ENCODE data around the gene PPP2R2C. TPM values are rescaled to one million over a fixed set of nuclear protein-coding genes. Genes with fewer than 3 reads are reported as not detected.

The PPP2R2C gene
- total and polyA plus RNA-seq, 9 of the 15 experiments (the other 6 are each of a cell fraction or from before 2014, with no cell fraction given), result 0.04 to 0.06 TPM; not detected in 7

- ChIA-PET POLR2A (interaction anchor here (0.6 kb wide), 1 partner anchor 184 kb away, joined by 4 read pairs; no protein-coding TSS in a partner anchor), CTCF (ENCODE audit: low intra/inter-chr PET ratio) (no interaction called here)
- Histone ChIP-seq H3K27me3 (ENCODE audit: control insufficient read depth in 2 of 2, insufficient read depth in 2 of 2, low read length in 2 of 2) (peaks cover 0 to 18% of the 10 kb centered on the region in 2 experiments; a peak in 1 of 5 replicates), H3K36me3 (ENCODE audit: control insufficient read depth, insufficient read depth, low read length) (no peaks in the 10 kb centered on the region), H2AFZ (ENCODE audit: low read depth, low read length) (no peak overlapping the region), H3K4me1 (replicated peaks in 1 of 2; ENCODE audit: control insufficient read depth in 2 of 2, insufficient read depth in 2 of 2, low read length in 2 of 2) (no peaks in the 10 kb centered on the region), H3K9ac (ENCODE audit: insufficient read depth in 1 of 2, low read depth in 2 of 2, low read length in 2 of 2) (no peak overlapping the region), H3K4me2 (ENCODE audit: insufficient read depth, low read length) (no peak overlapping the region), H3K9me3 (replicated peaks; ENCODE audit: control insufficient read depth, insufficient read depth, low read depth, low read length) (peaks cover 3% of the 10 kb centered on the region; the same call in 1 of the 2 replicates), H3K27ac (ENCODE audit: extremely low read depth, low read depth, low read length) (no peak overlapping the region), H3K79me2 (ENCODE audit: control insufficient read depth, insufficient read depth, low read length) (no peaks in the 10 kb centered on the region), H3K4me3 (no peak overlapping the region), H4K20me1 (replicated peaks; ENCODE audit: control insufficient read depth, insufficient read depth, low read length) (no peaks in the 10 kb centered on the region; the same call in 1 of the 2 replicates), H3K9me1 (ENCODE audit: control insufficient read depth, insufficient read depth, low read length) (no peaks in the 10 kb centered on the region)
- ATAC-seq (no peak), FAIRE-seq (no peak), DNase-seq (ENCODE audit: extremely low read depth in 1 of 4, low spot score in 3 of 4) (no peak)
- no TSS peak for BruUV-seq (replicated peaks)
- TF ChIP-seq TRIM28 (IDR thresholded peaks at IDR 0.05) (peak; percentile 83), ERF (CRISPR knock-in tag; IDR thresholded peaks at IDR 0.05) (no peak), CBX5 (IDR thresholded peaks at IDR 0.05; ENCODE audit: borderline replicate concordance, low read depth) (peak; percentile 50; the same call in 1 of the 2 replicates), MEIS2 (IDR thresholded peaks at IDR 0.05; ENCODE audit: partially characterized antibody) (no peak), ZNF76 (CRISPR knock-in tag; IDR thresholded peaks at IDR 0.05; ENCODE audit: borderline replicate concordance) (no peak), TRIM24 (IDR thresholded peaks at IDR 0.05) (peak in 1 of 2 experiments; percentile 26; a peak in 1 of 4 replicates), ZNF644 (tag; IDR thresholded peaks at IDR 0.05; ENCODE audit: low read depth) (no peak), NUFIP1 (IDR thresholded peaks at IDR 0.05; ENCODE audit: partially characterized antibody) (no peak), CBX3 (IDR thresholded peaks at IDR 0.05; ENCODE audit: borderline replicate concordance in 1 of 2, low read length in 2 of 2) (peak in 1 of 2 experiments; percentile 82; a peak in 2 of 3 replicates)
- in situ Hi-C loops (cut with MboI) (no loop called here), intact Hi-C loops (cut with micrococcal nuclease) (no loop called here)
- WGBS (ENCODE audit: insufficient coverage, low coverage, missing lambda C conversion rate), result 2% methylated on average over 5 of the region's 5 CpGs
Measured at GRCh38 chr4:6504900-6505496, 32.6 kb upstream of the PPP2R2C start.
